Measurements from ENCODE around the gene SIK3.

SIK3 gene

DNA sequence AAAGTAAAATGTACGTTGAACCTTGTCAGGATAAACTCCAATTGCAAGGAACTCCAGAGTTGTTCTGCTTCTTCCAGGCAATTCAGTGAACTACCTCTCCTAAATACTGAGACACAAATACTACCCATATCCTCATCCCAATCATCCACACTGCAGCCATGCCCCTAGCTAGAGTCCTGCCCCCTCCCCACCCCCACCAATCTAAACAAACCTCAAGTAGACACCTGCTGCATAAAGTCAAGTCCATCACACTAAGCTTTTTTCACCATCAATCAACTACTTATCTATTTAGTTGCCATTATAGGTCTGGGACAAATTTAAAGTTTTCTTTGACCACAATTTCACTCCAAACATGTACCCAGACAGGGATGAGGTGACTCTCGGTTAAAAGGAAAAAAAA is 167.6 kb downstream of the SIK3 start:
- no peak for DNase-seq (ENCODE audit: low spot score)

DNA sequence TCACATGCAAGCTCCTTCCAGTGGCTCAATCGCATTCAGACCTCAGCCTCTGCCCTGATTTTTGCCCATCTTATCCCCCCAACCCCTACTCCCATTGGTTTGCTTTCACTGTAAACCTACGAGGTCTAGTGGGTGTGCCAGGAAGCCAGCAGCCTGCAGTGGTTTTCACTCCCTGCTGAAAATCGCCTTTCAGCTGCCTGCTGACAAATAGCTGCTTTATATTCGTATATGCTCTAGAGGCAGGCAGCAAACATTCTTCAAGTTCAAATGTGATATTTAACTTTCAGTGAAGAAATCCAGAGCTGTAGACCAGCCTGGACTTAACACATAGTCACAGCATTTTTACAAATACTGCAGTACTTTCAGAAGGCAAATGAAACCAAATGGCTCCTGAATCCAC is 168.1 kb downstream of the SIK3 start:
- DNase-seq (ENCODE audit: low spot score) = no peak

DNA sequence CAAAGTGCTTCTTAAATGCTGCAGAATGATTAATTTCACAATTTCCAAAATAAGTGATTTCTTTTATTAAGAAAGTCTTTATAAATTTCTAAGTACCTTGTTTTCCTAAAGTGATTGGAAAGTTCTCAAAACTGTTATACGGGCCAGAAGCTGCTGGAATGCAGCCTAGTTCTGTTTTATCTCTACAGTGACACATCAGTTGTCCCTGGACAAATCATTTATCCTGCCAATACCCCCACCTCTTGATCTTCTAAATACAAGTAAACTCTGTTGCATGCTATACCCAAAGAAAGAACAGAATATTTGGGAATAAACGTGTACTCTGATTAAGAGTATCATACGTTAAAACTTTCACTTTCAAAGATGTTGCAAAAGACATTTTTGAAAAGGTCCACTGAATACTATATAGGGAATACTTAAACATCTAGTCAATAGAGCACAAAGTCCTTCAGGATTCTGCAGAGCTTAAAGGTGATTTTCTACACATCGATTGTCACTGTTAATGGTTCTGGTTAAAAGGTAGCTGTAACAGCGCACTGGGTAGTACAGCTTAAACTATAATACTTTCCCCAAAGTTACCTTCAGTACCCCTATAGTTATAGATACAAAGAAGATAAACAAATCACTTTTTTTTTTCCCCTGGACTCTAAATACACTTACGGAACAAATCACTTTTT is 168.7 kb downstream of the SIK3 start:
- DNase-seq (ENCODE audit: low spot score) = no peak

DNA sequence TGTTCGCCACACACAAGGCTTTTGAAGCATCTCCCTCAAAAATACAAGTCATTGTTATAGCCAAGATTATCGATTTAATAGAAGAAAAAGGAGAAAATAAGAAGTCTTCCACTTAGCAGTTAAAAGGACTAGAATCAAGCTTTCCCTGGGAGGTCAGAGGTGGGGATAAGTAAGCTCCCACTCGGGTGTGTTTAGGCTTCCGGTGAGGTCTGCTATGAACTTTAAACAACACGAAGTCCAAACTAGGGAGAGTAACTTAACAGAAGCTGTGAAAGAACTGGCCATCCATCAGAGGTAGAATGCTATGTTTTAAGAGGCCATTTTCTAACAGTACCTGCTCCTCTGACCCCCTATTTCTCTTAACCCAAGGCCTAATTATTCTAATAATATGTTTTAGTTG is 169.4 kb downstream of the SIK3 start:
- no peak for DNase-seq (ENCODE audit: low spot score)

DNA sequence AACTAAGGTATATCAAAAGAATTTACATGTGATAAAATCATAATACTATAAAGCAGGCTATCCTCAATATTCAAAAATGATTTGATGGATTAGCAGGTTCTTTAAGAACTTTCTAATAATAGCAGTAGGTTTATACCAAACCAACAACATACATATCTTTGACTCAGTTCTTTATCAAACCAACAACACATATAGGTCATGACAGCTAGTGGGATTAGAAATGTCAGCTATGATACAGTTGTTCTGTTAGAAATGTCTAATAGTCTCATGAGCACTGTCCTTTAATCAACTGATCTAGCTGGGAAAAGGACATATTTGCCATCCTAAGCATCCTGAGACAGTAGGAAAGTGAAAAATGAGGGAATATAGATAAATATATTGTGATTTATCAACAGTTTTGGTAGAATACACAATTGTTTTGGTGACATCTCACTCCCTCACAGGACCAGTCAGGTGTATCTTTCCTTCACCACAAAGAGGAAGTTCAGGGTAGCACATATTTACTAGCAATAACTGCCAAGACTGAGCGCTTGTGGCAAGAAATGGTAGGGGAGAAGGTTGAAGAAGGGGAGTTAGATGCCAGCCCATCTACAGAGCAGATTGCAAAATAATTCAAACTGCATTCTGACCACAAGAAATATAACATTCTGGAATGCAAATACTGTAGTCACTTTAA is 170.0 kb downstream of the SIK3 start:
- DNase-seq (ENCODE audit: low spot score) = no peak

DNA sequence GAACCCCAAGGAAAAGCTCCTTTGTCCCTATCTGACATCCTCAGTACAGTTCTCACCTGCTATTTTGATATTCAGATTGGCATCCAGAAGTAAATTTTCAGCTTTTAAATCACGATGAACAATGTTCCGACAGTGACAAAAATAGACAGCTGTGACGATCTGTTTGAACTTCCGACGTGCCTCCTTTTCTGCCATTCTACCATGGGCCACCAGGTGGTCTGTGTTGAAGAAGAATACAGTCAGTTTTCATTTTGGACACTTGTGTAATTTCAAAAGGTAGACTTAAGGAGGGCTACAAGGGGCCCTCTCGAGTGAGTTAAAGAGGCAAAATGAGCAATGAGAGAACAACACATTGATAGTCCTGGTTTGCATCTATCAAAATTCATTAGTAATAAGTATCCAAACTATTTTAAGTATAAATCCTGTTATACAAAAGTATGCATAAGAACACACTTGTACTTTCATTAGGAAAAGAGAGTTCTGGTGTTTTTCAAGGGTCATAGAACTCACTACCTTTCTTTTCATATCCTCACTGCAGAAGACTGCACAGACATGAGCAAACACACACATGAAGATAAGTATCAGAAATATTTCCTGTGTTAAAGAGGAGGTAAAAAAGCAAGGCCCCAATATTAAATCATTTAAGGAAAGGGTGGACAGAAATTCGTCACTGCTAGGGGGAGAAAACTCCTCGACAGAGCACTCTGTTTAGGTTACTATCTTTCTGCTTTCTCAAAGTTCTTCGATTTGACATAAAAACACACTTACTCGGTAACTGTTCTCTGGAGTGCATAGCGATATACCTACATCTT is 170.9 kb downstream of the SIK3 start:
- no peak for DNase-seq (ENCODE audit: low spot score)

DNA sequence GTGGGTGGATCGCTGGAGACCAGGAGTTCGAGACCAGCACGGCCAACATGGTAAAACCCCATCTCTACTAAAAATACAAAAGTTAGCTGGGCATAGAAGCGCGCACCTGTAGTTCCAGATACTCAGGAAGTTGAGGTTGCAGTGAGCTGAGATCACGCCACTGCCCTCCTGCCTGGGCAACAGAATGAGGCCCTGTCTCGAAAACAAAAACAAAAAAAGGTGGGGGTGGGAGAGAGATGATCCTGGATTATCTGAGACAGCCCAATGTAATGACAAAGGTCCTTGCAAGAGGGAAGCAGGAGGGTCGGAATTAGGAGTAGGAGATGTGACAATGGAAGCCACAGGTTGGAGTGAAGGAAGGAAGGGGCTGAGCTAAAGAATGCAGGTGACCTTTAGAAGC is 173.2 kb downstream of the SIK3 start:
- DNase-seq (ENCODE audit: low spot score) = no peak

DNA sequence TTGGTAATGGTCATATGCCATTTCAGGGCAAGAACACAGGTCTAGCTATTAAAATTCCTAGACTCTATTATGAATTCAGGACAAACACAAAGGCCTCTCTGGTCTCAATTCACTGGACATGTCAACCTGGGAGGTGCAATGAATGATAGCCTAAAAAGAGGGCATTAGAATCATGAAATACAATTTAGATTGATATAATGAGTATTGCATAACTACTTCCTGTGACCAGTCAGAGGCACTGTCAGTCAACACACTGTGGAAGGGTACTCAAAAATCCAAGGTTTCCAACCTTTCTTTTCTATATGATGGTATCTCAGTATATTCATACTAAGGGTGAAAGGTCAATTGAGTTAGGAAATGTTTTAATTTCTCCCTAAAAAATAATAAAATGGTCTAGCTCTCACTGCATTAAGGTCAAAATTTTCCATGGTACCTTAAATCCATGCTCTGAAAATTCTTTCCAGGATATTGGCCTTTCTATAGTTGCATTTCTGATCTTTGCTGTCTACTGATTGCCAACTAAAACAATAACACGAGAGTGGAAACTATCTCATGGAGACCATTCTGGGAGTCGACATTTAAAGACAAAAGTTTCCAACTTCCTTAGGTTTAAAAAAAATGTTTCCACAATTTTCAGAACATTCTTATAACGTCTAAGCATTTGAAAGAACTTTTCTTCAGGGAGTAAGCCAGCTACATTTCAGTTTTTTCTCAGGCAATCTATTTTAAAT is 179.1 kb downstream of the SIK3 start:
- DNase-seq (ENCODE audit: low spot score) = no peak

DNA sequence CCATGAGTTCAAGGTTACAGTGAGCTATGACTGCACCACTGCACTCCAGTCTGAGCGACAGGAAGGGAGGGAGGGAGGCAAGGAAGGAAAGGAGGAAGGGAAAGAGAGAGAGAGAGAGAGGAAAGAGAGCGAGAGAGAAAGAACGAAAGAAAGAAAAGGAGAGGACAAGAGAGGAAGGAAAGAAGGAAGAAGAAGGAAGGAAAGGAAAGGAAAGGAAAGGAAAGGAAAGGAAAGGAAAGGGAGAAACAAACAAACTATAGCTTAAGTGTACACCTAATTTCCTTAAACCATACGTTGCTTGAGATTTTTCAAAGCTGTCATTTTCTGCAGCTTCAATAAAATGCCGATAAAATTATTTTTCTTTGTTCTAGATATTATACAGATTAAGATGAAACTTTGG is 180.6 kb downstream of the SIK3 start:
- DNase-seq (ENCODE audit: low spot score) = no peak

DNA sequence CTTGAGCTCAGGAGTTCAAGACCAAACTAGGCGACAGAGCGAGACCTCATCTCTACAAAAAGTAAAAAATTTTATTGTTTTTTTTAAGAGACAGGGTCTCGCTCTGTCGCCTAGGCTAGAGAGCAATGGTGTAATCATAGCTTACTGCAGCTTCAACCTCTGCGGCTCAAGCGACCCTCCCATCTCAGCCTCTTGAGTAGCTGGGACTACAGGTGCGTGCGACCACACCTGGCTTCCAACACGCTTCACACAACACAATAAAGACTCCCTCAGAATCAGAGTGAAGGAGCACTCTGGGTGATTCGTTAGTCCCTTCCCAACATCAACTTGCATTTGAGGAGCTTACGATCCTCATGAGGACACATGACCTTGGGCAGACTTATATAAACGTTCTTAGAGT is 181.3 kb downstream of the SIK3 start:
- no peak for DNase-seq (ENCODE audit: low spot score)

DNA sequence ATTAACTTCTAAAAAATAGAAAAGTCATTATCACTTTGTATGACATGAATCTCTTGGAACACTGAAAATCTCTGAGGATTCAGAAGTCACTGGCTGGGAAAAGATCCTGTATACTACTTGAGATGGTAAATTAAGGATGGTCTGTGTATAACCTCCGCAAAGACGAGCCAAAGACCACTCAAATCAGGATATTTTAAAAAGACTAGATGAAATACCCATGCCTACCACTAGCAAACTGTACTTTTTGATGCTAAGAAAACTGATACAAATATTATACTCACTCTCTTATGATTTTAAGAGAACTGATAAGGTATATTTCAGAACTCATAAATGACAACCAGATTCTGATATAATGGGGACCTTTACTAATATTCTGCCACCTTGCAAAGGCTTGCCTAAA is 182.2 kb downstream of the SIK3 start:
- no peak for DNase-seq (ENCODE audit: low spot score)

DNA sequence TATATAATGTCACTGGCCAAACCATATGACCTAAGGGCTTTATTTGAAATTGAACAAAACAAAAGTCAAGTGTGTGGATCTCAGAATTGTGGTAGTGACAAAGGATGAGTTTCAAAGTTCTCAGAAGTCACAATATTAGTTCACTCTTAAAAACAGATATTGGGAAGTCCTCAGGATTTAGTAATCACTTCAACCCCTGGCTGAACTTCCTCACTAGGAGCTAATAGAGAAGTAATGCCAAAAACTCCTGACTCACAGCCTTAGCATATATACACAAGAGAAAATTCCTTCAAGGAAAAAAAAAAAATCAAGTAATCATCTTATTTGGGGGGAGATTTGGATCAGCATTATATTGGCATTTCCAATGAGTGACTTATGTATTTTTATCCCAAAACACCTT is 185.2 kb downstream of the SIK3 start:
- no peak for DNase-seq (ENCODE audit: low spot score)

DNA sequence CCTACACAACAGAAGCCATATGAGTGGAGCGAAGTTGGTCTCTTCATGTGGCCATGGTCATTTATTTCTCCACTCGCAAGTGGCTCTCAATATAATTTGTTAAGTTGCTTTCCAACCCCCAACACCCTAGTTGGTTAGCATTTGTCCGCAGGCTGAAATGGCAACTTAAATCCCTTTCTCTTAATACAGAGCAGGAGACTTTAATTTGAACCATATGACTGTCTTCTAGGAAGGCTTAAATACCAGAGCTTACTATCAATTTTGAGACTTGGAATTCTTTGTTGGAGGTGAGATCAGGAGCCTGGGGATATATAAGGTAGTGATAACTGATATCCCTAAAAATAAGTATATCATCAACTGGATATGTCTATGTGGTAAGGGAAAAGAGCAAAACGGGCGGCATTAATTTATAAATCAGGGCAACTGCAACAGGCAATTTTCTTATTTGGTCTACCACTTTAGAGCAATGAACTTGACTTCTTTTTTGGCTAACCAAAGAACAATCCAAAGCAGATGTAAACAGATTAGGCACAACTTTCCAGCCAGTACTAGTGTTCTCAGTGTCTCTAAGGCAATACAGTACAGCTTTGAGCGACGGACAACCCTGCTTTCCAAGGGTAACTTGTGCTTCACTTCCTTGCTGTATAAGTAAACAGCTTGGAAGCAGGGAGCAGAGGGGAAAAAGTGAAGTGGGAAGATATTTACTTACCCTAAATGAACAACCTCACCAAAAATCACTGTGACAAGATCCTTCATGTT is 186.1 kb downstream of the SIK3 start:
- DNase-seq (ENCODE audit: low spot score) = no peak

DNA sequence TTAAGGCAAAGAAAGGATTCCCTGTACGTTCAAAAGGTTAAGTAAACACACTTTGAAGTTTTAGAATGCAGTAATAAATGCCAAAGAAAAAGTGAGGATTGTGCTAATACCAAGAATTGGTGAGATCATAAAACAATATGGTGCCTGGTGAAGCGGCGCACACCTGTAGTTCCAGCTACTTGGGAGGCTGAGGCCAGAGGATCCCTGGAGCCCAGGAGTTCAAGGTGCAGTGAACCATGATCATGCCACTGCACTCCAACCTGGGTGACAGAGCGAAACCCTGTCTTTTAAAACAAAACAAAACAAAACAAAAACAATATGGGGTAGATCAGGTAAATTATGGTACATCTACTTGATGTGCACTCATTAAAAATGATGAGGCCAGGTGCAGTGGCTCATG is 187.4 kb downstream of the SIK3 start:
- DNase-seq (ENCODE audit: low spot score) = no peak

DNA sequence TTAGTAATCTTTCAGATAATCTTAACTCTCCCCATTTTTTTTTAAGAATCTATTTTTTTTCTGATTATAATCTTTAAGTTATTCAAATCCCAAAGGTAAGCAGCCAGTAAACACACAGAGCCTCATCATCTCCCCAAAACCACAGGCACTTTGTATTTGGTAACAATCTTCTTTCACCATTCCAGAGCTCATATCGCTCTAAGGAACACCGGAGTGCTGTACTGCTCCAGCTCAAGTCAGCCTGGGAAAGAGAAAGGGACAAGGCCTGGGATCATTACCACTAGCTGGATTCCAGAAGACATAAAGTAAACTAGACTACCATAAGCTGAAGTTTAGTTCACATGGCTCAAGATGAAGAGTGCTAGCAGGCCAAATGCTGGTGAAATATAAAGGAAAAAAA is 187.8 kb downstream of the SIK3 start:
- no peak for DNase-seq (ENCODE audit: low spot score)

DNA sequence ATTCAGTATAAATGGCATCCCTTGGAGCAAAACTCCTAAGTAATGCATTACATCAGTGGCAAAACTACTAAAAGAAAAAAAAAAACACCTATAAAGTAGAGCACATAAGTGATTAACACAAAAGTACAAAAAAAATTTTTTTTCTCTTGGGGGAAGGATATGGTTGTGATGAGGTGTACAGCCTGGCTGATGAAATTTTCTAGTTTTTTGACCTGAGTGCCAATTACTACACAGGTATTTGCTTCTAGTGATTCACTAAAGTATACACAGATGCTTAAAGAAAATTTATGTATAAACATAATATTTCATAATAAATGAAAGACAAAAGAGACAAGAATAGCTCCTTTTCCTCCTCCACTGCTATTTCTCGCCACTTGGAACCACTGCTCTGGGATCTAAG is 189.0 kb downstream of the SIK3 start:
- DNase-seq (ENCODE audit: low spot score) = no peak

DNA sequence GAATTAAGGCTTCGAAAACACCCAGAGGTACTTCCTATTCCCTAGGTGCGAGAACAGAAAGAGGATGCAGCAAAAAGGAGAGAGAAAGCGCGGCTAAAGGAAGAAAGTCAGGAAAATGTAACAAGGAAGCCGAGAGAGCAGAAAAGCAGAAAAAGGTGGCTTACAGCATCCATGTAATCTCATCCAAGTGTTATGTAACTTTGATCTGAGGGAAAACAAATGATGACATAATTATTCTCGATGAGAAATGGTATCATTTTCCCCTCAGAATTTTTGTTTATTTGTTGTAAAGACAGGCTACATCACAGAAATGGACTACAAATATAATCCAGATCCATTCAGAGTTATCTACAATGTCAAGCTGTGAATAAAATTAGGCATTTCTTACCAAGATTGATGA is 191.7 kb downstream of the SIK3 start:
- DNase-seq (ENCODE audit: low spot score) = no peak

DNA sequence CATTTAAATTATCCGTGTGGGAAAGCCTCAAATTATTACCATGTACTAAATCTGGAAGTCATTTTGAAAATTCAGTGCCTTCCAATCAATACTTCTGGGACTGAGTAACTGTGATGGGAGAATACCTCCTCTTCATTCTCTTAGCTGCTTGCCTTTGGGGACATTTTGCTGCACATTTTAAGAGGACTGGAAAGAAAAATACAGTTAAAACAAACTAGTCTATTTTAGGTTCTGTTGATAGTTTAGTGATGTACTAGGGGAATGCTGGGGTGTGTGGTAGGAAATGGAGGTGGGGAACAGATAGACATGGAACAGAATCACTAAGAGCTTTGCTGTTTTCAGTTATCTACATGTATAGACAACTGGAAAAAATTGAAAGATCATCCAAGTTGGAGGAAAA is 195.1 kb downstream of the SIK3 start:
- DNase-seq (ENCODE audit: low spot score) = no peak

DNA sequence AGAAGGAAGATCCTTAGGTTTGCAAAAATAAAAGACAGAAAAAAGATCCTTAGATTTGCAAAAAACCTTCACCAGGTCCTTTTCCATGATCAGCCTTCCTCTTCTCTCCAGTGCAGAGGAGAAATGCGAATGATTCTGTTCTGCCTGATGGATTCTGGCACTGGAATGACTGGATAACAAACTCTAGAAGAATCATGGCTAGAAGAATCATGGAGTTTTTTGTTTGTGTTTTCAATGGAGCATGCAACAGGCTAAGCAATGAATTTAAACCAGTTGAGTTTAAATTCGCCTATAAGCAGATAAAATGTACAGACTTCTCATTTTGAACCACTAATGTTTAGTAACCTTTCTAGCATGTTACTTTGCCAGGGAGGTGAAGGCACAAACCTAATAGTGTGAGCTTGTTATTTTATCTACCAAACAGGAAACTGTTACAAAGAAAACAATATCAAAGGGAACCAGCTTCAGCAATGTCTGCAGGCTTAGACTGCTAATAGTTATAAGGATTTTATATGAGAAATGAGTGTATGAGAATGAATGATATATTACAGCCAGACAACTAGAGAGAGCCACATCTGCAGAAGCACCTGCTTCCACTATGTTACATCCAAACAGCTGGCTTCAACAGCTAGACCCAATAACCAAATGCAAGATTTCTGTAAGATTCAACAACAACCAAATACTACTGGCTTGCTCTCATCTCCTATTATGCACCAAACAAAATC is 196.1 kb downstream of the SIK3 start:
- DNase-seq (ENCODE audit: low spot score) = no peak

DNA sequence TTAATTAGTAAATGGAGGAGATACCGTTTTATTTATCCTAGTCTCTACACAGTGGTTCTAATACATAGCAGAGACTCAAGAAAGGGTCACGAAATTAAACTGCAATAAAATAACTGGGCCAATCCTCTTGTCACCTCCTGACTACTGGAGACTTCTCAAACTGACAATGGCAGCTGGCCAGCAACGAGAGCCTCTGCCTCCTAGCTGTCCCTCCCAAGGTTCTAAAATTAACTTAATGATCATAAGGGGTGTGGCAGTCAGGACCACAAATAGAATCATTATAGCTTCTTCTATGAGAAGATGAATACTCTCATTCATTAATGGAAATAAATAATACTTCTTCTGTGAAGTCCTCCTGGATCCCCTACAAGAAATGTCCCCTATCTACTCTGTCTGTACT is 197.0 kb downstream of the SIK3 start:
- DNase-seq (ENCODE audit: low spot score) = no peak

DNA sequence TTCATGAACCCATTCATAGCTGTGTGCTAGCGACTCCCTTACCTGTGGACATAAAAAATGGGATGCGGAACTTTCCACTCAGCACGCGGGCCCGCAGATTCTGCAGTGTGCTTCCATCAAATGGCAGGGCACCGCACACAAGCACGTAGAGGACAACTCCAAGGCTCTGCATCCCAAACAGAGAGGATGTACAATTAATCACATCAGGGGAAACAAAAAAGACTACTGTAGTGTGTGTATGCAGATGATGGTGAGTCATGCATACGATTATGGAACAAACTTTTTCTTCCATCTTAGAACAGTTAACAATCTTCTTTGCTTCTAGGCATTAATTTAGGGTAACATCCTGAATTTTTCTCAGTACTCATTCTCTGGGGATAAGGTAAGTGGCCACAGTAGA is 202.0 kb downstream of the SIK3 start:
- no peak for DNase-seq (ENCODE audit: low spot score)

Measured in SW480 (cell line).